DMS53 treated with DMSO at 0.1 percent for 48 hours (cell line): Measurements from ENCODE around the gene LMX1B.
A peak's percentile ranks its signal among the peaks of the same experiment; 100 is the strongest.

Source experiments
- DNase-seq: peaks from one replicate; lab custom pipeline; 2025; ENCODE audit not compliant: unreplicated experiment; lab: John Stamatoyannopoulos, UW

LMX1B gene

DNA sequence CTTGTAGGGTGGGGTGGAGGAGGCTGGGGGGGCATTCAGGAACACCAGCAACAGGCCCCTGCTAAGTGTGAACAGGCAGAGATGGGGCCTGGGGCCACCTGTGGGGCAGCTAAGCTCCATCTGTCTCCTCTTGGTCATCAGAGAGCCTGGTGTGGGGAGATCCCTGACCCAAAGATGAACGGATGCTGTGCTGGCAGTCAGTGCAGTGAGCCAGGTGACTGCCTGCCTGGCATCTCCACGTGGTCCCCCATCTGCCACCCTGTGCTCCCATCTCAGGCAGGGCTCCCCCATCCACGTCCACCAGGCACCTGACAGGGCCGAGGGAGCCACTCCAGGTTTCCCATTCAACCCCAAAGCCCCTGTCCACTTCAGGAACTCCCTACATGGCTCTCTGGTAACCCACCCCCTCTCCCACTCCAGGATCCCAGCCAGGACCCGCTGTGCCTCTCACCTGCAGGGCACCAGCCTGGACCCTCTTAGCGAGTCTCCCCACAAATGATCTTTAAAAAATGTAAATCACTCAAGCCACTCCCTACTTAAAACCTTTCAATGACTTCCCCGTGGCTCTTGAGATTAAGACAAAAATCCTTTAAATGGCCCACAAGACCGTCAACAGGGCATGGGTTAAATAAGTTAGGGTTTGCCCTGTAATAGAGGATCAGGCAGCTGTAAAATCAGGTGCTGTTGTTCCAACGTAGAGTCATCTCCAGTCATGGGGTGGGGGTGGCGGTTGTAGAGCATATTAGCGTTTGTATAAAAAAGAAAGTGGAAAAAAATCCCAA is 60.8 kb downstream of the LMX1B start:
- no peak for DNase-seq

- DNase-seq, result no peak
These were observed 61.4 kb downstream of the LMX1B start for GRCh38 chr9:126675147-126675467.

DNA sequence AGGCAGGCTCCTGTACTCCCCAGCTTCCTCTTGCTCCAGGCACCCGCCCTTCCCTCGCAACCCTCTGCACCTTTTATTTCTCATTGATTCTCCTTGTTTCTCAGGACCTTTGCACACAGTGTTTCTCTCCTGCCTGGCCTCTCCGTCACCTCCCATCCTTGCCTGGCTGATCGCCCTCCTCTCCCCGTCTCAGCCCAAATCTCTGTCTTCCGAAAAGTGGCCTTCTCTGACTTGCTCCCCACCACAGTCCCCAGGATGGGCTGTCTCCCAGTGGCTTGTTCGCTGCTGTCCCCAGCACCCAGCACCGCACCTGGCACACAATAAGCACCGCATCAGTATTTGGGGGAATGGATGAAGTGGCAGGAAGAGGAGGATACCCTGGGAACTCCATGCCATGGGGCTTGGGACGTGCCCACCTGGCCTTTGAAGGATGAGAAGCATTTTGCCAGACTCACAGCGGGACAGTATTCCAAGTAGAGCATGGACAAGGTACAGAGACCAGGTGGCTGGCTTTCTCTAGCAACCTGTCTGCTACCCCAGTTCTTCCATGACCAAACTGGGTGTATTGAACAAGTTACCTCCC is 62.5 kb downstream of the LMX1B start:
- DNase-seq, result no peak

GRCh38 chr9:126676685-126677143 is 63.0 kb downstream of the LMX1B start:
- DNase-seq, result no peak

GRCh38 chr9:126677188-126678084 is 63.7 kb downstream of the LMX1B start:
- no peak for DNase-seq

- DNase-seq, result no peak
These were observed 65.3 kb downstream of the LMX1B start for GRCh38 chr9:126678989-126679388.

GRCh38 chr9:126681336-126681735 is 67.6 kb downstream of the LMX1B start:
- no peak for DNase-seq

- DNase-seq, result no peak
These were observed 68.5 kb downstream of the LMX1B start for GRCh38 chr9:126682113-126682810.

- no peak for DNase-seq
These were observed 69.4 kb downstream of the LMX1B start for GRCh38 chr9:126682928-126683697.

DNA sequence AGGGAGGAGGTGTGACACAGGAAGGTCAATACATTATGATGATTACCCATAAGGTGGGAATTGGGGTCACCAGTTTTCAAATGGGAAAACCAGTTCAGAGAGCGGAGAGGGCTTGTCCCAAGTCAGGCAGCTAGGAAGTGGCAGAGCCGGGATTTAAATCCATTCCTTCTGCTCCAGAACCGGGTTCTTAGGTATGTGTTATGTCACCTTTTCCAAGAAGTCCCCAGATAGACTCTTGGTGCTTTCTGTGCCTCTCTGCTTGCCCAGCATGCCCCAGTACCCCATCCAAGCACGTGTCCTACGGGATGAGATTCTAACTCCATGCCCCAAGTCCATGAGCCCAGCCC is 69.9 kb downstream of the LMX1B start:
- no peak for DNase-seq

DNA sequence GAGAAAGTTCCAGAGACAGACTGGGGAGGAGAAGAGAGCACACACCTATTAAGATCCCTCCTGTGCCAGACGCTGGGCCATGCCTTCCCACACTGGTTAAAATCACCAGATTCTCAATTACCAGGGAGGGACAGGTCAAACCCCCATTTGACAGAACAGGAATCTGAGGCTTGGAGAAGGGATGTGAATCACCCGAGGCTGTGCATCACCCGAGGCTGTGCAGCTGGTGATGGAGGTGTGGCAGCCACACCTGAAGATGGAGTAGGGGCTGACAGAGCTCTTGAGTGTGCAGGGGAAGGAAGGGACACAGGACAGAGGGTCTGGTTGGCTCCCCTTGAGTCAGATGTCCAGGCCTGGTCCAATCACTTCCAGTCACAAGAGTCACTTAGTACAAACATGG is 70.6 kb downstream of the LMX1B start:
- DNase-seq, result no peak

- DNase-seq, result no peak
These were observed 71.3 kb downstream of the LMX1B start for GRCh38 chr9:126684965-126685465.

- no peak for DNase-seq
These were observed 74.3 kb downstream of the LMX1B start for GRCh38 chr9:126687930-126688461.

- DNase-seq, result no peak
These were observed 74.9 kb downstream of the LMX1B start for GRCh38 chr9:126688617-126689016.

GRCh38 chr9:126689027-126689825 is 75.5 kb downstream of the LMX1B start:
- DNase-seq, result no peak

DNA sequence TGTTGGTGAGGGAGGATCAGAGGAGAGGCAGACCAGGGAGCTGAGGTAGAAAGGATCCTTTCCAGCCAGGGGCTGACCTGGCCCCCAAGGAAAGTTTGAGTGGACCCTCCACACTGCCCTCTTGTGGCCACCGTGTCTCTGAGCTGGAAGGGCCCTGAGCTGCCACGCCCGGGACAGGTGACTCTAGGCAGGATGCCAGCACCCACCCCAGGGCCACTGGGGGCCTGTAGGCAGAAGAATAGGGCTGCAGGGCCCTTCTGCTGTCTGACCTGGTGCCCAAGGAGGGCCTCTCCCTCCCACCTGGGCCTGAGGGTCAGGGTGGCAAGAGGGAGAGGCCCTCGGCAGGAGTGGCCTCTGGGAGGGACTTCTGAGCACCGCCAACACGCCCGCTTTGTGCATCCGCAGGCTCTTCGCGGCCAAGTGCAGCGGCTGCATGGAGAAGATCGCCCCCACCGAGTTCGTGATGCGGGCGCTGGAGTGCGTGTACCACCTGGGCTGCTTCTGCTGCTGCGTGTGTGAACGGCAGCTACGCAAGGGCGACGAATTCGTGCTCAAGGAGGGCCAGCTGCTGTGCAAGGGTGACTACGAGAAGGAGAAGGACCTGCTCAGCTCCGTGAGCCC is 76.8 kb downstream of the LMX1B start:
- DNase-seq, result peak; percentile 40

DNA sequence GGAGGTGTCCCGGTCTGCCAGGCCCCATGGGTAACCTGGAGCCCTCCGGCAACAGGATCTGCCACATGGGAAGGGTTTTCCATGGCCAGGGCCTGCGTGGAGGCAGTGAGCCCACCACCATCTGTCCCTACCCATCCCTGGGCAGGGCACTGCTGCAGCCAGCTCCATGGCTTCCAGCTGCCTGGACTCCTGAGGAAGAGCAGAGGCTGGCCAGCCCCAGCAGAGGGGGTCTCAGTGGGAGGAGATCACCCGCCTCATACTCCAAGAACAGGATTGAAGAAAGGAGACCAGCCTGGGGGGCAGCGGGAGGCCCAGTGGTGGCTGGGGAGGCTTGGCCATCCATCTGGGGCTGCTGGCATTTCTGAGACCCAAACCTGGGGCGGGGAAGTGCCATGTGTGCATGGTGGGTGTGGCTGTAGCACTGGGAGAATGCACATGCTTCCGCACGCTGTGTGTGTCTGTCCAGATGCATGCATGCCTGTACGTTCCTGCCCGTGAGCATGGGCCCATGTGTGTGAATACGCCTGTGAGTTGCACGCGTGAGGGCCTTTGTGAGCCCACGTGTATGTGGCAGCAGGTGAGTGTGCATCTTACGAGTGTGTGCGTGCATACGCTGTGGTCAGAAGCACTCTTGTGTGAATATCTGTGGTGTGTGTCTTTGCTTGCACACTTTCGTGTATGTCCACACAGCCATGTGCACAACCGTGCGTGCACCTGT is 78.5 kb downstream of the LMX1B start:
- no peak for DNase-seq

DNA sequence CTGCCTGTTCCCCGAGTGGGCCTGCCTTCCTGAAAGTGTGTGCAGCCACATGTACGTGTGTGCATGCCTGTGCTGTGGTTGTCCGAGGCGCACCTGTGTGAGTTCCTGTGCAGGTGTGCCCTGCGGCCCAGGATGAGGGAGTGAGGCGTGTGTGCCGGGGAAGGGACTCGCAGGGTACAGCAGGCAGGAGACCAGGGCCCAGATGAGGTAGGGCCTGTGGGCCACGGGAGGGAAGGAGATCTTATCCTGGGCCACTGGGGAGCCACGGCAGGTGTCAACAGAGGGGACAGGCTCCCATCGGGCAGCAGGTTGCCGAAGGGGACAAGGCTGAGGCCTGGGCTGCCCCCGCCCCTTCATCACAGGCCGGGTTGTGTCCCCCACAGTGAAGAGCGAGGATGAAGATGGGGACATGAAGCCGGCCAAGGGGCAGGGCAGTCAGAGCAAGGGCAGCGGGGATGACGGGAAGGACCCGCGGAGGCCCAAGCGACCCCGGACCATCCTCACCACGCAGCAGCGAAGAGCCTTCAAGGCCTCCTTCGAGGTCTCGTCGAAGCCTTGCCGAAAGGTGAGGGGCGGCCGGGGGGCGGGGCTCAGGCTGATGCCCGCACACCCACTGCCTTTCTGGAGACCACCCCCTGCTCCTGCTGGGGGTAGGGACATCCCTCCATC is 79.2 kb downstream of the LMX1B start:
- DNase-seq, result no peak
